GM10847 (cell line): ENCODE measurements around the gene HSPB7.

Source experiments
- POLR2A ChIP-seq: IDR thresholded peaks from 2 replicates; pipeline ENCODE4 v1.6.1; 2011; ENCODE audit not compliant: insufficient read length; ENCODE audit errors: extremely low read depth

The HSPB7 gene

DNA sequence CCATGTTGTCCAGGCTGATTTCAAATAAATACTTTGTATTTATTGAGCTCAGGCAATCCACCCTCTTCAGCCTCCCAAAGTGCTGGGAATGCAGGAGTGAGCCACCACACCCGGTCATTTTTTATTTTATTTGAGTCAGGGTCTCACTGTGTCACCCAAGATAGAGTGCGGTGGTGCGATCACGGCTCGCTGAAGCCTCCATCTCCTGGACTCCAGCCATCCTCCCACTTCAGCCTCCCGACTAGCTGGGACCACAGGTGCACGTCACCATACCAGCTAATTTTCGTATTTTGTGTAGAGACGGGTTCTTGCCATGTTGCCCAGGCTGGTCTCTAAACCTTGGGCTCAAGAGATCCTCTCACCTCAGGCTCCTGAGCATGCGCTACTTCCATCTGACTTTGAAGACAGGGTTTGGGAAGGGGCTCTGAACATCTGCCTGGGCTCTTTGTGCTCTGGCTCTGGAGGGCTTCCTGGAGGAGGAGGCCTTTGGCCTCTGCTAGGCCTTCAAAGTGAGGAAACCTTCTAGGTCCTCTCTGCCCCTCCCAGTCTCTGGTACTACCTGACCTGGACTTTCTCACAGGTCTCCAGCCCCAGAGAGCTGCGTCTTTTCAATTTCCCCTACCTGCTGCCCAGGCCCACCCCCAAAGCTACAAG is 5.8 kb downstream of the HSPB7 start:
- no peak for TF ChIP-seq POLR2A

GRCh38 chr1:16010837-16011236 is 7.0 kb downstream of the HSPB7 start:
- TF ChIP-seq POLR2A: no peak

GRCh38 chr1:16009678-16010077 is 8.2 kb downstream of the HSPB7 start:
- TF ChIP-seq POLR2A: no peak

- no peak for TF ChIP-seq POLR2A
Observed at GRCh38 chr1:16009030-16009460, 8.8 kb downstream of the HSPB7 start.

DNA sequence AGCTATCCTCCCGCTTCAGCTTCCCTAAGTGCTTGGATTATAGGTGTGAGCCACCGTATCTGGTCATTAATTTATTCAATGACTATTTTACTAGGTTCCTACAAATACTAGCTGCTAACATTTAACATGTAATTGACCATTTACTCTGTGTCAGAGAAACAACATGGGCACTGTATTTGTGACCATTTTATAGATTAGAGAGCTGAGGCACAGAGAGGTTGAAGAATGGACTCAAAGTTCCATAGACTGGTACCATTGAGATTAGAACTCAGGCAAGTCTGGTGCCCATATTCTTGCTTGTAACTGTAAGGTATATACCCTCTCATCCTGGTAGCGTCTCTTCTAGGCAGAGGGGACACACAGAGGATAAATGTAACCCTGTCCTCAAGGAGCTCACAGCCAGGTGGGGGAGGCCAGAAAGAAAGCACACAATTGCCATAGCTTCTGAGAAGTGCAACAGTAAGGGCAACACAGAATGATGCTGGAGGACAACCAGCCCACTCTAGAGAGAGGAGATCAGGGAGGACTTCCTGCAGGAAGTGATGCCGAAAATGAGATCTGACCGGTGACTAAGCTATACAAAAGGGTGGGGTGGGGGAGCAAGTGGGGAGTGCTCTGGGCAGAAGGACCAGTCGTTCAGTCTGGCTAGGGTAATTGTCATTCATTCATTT is 10.0 kb downstream of the HSPB7 start:
- no peak for TF ChIP-seq POLR2A

- TF ChIP-seq POLR2A: no peak
Observed at GRCh38 chr1:16006552-16007485, 11.0 kb downstream of the HSPB7 start.

GRCh38 chr1:16006010-16006409 is 11.8 kb downstream of the HSPB7 start:
- no peak for TF ChIP-seq POLR2A

- no peak for TF ChIP-seq POLR2A
Observed at GRCh38 chr1:16005597-16005996, 12.2 kb downstream of the HSPB7 start.

DNA sequence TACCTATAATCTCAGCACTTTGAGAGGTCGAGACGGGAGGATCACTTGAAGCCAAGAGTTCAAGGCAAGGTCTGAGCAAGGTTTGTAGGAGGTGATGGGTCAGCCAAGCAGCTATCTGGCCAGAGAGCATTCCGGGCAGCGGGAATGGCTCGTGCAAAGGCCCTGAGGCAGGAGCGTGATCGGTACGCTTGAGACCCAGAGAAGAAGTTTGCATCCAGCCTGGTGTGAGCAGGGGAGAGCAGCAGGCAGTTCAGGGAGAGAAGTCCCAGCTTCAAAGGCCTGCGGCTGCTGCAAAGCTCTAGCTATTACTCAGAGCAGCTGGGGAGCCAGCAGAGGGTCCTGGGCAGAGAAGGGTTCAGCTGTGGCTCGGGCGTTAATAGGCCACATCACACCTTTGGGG is 18.9 kb downstream of the HSPB7 start:
- TF ChIP-seq POLR2A: no peak

DNA sequence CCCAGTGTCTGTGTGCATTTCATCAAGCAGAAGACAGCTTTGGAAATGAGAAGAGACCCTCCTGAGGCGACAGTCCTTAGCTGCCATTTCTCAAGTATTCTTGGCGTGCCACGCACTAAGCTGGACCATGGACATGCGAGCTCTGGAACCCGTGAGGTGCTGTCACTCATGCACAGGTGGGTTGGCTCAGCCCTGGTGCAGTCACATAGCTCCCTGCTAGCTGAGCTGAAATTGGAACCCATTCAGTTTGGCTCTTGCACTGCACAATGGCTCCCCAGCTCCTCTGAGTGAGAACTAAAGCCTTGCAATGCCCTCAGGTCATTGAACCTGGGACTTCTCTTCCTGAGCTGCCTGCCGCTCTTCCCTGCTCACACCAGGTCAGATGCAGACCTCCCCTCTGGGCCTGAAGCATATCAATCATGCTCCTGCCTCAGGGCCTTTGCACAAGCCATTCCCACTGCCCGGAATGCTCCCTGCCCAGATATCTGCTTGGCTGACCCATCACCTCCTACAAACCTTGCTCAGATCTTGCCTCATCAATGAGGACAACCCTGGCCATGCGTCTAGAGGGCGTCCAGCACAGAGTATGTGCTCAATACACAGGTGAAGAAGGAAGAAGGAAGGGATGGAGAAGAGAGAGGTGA is 20.1 kb downstream of the HSPB7 start:
- TF ChIP-seq POLR2A: no peak

DNA sequence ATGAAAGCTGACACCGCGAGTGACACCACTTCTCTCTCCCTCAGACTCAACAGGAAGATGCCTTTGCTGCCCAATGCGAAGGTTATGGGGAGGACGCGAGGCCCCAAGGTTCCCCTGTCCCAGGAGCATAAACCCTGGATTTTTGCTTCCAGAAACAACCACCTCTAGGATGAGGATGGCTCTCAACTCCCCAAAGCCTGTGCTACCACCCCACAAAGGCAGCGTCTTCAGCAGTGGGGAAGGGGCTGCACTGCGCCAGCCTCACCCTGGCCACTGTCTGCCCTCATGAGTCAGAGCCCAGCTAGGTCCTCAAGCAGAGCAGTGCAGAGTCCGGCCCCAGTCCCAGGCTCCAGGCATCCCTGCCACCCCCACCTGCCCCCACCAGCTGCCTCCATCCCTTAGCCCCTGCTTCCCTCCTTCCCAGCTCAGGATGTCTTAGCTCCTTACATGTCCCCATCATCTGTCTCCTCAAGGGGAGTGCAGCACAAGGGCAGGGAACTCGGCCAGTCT is 20.7 kb downstream of the HSPB7 start:
- no peak for TF ChIP-seq POLR2A

DNA sequence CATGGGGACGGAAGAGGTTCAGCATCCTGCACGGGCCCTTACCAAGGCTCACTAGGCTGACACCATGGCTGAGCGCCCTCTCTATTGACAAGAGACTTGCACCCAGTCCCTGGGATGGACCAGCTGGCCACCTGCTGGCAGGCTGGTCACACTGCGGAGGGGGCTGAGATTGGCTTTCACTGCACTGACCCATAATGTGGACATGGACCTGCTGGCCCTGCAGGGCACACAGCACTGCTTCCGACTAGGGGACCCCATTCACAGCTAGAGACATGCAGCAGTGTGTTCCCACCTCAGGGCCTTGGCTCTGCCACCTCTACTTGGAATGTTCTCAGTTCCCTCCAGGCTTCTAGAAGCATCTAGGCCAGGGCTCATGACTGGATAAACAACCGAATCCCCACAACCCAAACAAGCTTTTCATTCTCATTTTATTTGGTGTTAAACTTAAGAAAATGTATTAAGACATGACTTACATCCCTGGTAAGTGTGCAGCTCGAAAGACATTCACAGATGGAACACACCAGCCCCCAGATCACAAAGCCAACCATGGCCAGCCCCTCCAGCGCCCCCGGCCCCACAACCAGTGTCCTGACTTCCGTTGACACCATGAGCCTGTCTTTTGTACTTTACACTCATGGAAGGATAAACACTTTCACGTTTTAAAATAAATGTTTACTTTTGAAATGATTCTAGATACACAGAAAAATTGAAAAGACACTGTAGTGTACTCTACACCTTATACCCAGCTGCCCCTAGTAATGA is 23.1 kb downstream of the HSPB7 start:
- TF ChIP-seq POLR2A: no peak

GRCh38 chr1:15994081-15994480 is 23.8 kb downstream of the HSPB7 start:
- no peak for TF ChIP-seq POLR2A

GRCh38 chr1:15993666-15994065 is 24.2 kb downstream of the HSPB7 start:
- no peak for TF ChIP-seq POLR2A
